Measurements from ENCODE around the gene UBTF.
"Not testable (repeated sequence)": the region's sequence is repeated elsewhere in the genome, so short reads cannot be mapped to it uniquely, and the experiment has no call there.

The UBTF gene

DNA sequence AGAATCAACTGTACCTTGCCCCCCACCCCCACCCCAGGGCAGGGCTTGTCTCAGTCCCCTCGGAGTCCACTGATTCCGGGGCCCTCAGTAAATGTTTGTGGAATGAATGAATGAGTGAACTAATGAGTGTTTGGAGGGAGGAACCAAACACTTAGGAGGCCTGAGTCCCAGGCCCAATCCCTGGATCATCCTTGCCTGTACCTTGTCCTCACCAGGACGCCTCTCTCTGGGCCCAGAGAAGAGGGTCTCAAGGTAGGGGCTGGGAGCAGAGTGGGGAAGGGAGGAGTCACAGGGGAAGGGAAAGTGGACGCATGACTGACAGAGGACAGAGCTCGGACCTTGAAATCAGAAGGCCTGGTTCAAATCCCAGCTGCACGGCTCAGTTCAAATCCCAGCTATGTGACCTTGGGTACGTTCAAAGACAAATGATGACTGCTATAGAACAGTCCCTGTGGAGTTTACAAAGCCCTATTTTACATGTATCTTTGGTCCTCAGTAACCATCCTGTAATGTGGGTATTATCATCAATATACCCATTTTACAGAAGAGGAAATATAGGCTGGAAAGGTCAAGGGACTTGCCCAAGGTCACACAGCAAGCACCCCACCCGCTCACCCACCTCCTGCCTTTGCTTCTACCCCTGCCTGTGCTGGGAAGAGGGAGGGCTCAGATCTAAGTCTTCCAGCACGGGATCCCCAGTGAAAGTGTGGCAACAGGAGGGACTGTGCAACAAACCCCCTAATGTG lies 30.2 kb upstream of the UBTF start:
- no peaks in the 10 kb centered on the region for H3K36me3 ChIP-seq
- no peaks in the 10 kb centered on the region for H3K27me3 ChIP-seq
- no peak overlapping the region for H3K4me3 ChIP-seq (ENCODE audit: low read depth in 1 of 2, low read length in 1 of 2)
- H3K27ac ChIP-seq = no peak overlapping the region
- no peaks in the 10 kb centered on the region for H3K9me3 ChIP-seq
- TF ChIP-seq, protein P1, sequence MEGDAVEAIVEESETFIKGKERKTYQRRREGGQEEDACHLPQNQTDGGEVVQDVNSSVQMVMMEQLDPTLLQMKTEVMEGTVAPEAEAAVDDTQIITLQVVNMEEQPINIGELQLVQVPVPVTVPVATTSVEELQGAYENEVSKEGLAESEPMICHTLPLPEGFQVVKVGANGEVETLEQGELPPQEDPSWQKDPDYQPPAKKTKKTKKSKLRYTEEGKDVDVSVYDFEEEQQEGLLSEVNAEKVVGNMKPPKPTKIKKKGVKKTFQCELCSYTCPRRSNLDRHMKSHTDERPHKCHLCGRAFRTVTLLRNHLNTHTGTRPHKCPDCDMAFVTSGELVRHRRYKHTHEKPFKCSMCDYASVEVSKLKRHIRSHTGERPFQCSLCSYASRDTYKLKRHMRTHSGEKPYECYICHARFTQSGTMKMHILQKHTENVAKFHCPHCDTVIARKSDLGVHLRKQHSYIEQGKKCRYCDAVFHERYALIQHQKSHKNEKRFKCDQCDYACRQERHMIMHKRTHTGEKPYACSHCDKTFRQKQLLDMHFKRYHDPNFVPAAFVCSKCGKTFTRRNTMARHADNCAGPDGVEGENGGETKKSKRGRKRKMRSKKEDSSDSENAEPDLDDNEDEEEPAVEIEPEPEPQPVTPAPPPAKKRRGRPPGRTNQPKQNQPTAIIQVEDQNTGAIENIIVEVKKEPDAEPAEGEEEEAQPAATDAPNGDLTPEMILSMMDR (IDR thresholded peaks at IDR 0.05) = no peak
- H3K4me1 ChIP-seq (ENCODE audit: control insufficient read depth in 1 of 2, insufficient read depth in 1 of 2, low read depth in 1 of 2, low read length in 1 of 2) = no peaks in the 10 kb centered on the region

DNA sequence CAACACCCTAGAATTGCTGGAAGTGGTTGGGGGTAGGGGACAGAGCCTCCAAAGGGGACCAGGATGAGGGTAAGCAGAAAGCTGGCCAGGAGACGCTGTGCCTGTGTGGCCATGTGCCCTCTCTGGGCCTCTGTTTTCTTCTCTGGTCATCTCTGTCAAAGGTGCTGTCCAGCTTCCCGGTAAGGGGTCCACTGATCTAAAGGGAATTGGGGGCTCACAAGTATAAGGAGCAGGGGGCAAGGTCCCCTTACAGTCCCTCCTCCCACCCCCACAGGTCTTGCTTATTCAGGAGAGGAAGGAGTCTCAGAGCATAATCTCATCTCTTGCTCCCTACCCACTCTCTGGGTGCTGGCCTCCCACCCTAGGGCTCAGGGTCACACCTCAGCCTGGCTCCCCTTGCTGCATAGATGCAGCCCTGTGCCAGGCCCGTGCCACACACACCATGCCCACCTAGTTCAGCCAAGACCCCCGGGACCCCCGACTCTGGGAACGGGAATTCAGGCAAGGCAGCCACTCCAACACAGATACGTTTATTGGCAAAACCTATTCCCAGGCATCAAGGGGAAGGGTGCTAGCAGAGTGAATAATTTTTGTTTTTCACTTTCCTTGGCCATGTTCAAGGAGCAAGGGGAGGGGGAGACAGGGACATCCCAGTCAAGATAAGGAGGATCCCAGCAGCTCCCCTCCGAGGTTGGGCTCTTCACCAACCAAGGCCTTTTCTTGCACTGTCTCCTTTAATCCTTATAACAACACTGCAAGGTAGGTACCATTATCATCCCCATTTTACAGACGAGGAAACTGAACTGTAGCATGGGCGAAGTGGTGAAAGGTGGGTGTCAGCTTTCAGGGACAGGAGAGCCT lies 28.6 kb upstream of the UBTF start:
- Histone ChIP-seq H3K27me3 (no peaks in the 10 kb centered on the region), H3K4me3 (ENCODE audit: low read depth in 1 of 2, low read length in 1 of 2) (no peak overlapping the region), H3K4me1 (ENCODE audit: control insufficient read depth in 1 of 2, insufficient read depth in 1 of 2, low read depth in 1 of 2, low read length in 1 of 2) (no peaks in the 10 kb centered on the region), H3K27ac (no peak overlapping the region), H3K36me3 (no peaks in the 10 kb centered on the region), H3K9me3 (no peaks in the 10 kb centered on the region)
- TF ChIP-seq, protein P1 (IDR thresholded peaks at IDR 0.05) = no peak

DNA sequence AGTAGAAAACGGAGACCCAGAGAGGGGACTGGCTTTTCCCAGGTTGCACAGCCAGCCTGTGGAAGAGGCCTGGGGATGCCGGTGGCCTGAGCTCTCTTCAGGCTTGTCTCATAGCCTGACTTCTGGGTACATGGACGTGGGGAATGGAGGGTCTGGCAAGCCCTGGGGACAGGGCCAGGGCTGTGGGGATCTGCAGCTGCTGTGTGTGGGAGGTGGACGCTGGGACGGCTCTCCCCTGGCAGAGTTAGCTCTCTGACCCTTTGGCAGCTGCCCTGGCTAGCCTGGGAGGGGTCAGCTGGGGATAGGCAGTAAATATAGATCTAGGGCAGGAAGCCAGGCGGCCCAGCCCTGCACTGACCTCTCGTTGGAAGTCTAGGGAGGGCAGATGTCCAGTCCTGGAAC lies 28.0 kb upstream of the UBTF start:
- TF ChIP-seq, protein P1 (IDR thresholded peaks at IDR 0.05) = no peak
- no peaks in the 10 kb centered on the region for H3K27me3 ChIP-seq
- H3K9me3 ChIP-seq = no peaks in the 10 kb centered on the region
- H3K4me3 ChIP-seq (ENCODE audit: low read depth in 1 of 2, low read length in 1 of 2) = no peak overlapping the region
- H3K27ac ChIP-seq = no peak overlapping the region
- H3K36me3 ChIP-seq = no peaks in the 10 kb centered on the region
- no peaks in the 10 kb centered on the region for H3K4me1 ChIP-seq (ENCODE audit: control insufficient read depth in 1 of 2, insufficient read depth in 1 of 2, low read depth in 1 of 2, low read length in 1 of 2)

GRCh38 chr17:44241106-44241624 lies 21.7 kb upstream of the UBTF start:
- H3K9me3 ChIP-seq = no peaks in the 10 kb centered on the region
- peaks cover 8% of the 10 kb centered on the region for H3K27me3 ChIP-seq
- no peaks in the 10 kb centered on the region for H3K36me3 ChIP-seq
- TF ChIP-seq, protein P1 (IDR thresholded peaks at IDR 0.05) = no peak
- H3K27ac ChIP-seq = no peak overlapping the region
- no peaks in the 10 kb centered on the region for H3K4me1 ChIP-seq (ENCODE audit: control insufficient read depth in 1 of 2, insufficient read depth in 1 of 2, low read depth in 1 of 2, low read length in 1 of 2)
- no peak overlapping the region for H3K4me3 ChIP-seq (ENCODE audit: low read depth in 1 of 2, low read length in 1 of 2)

DNA sequence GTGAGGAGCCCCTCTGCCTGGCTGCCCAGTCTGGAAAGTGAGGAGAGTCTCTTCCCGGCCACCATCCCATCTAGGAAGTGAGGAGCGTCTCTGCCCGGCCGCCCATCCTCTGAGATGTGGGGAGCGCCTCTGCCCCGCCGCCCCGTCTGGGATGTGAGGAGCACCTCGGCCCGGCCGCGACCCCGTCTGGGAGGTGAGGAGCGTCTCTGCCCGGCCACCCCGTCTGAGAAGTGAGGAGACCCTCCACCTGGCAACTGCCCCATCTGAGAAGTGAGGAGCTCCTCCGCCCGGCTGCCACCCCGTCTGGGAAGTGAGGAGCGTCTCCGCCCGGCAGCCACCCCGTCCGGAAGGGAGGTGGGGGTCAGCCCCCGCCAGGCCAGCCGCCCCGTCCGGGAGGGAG lies 18.4 kb upstream of the UBTF start:
- not testable (repeated sequence) for H3K27ac ChIP-seq; H3K4me3 ChIP-seq (ENCODE audit: low read depth in 1 of 2, low read length in 1 of 2); H3K4me1 ChIP-seq (ENCODE audit: control insufficient read depth in 1 of 2, insufficient read depth in 1 of 2, low read depth in 1 of 2, low read length in 1 of 2); H3K9me3 ChIP-seq; H3K36me3 ChIP-seq
- peaks cover 13% of the 10 kb centered on the region for H3K27me3 ChIP-seq
